IPS-20b (cell line): Measurements from ENCODE around the gene TLE3.

ENCODE experiments used
- H3K27ac ChIP-seq: one replicate; pipeline ENCODE4 v1.5.1; 2013; ENCODE audit warnings: low read length
- H3K27me3 ChIP-seq: 2 replicates; pipeline ENCODE4 v1.6.1; 2013; ENCODE audit warnings: mild to moderate bottlenecking, low read length, inconsistent platforms; ENCODE audit not compliant: insufficient read depth
- H3K36me3 ChIP-seq: 2 replicates; pipeline ENCODE4 v1.6.1; 2013; ENCODE audit warnings: low read depth, mild to moderate bottlenecking, inconsistent platforms, low read length, moderate library complexity; ENCODE audit not compliant: insufficient read depth
- H3K4me1 ChIP-seq: 2 replicates; pipeline ENCODE4 v1.6.1; 2013; ENCODE audit warnings: mild to moderate bottlenecking, control low read depth, inconsistent platforms, low read length, moderate library complexity; ENCODE audit not compliant: insufficient read depth
- H3K4me3 ChIP-seq: 2 replicates; pipeline ENCODE4 v1.5.1; 2013; ENCODE audit warnings: mild to moderate bottlenecking, low read length, inconsistent platforms
- H3K9ac ChIP-seq: 2 replicates; pipeline ENCODE4 v1.6.1; 2013; ENCODE audit warnings: low read depth, mild to moderate bottlenecking, inconsistent platforms, low read length, moderate library complexity
- H3K9me3 ChIP-seq: 2 replicates; pipeline ENCODE4 v1.6.1; 2013; ENCODE audit warnings: mild to moderate bottlenecking, low read depth, low read length, inconsistent platforms; ENCODE audit not compliant: insufficient read depth

The TLE3 gene

GRCh38 chr15:70029297-70029701 is 68.4 kb downstream of the TLE3 start:
- Histone ChIP-seq H3K4me1 (0 out of 2 replicates have a peak, but pooled peaks cover 2% of the 10 kb centered on the region), H3K36me3 (no peaks in the 10 kb centered on the region), H3K9ac (no peak overlapping the region), H3K4me3 (no peak overlapping the region), H3K27me3 (no peaks in the 10 kb centered on the region), H3K9me3 (no peaks in the 10 kb centered on the region), H3K27ac (no peak overlapping the region)

DNA sequence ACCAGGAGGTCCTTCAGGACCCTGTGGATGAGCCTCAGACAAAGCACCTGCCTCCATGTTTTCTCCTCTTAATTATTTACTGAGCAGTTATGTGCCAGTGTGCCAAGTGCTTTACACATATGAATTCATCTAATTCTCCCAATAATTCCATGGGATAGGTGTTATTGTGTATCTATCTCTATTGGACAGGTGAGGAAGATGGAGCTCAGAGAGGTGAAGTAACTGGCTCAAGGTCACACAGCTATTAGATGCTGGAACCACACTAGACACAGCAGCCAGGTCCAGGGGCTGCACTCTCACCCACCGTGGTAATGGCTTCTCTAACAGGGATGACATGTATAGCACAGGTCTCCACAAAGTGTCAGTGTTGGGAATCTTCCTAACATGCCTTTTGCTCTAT is 70.2 kb downstream of the TLE3 start:
- H3K9me3 ChIP-seq: no peaks in the 10 kb centered on the region

DNA sequence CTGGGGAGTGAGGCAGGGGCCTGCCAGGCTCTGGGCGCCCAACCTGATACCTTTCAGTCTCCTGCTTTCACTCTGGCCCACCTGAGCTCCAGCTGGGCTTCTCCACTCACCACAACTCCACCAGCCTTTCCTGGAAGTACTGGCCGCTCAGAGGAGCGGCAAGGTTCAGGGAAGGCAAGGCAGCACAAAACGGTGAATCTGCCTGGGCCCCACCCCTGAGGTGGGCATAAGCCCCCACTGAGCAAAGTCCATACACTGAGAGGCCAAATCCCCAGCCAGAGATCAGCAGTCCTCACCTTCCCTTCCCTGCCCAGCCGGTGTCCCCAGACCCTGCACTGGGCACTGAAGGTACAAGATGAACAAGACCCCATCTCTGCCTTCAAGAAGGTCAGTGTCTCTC is 70.7 kb downstream of the TLE3 start:
- H3K9me3 ChIP-seq: no peaks in the 10 kb centered on the region
- H3K4me1 ChIP-seq: 0 out of 2 replicates have a peak, but pooled peaks cover 2% of the 10 kb centered on the region
- no peak overlapping the region for H3K4me3 ChIP-seq
- H3K27ac ChIP-seq: no peak overlapping the region
- no peak overlapping the region for H3K9ac ChIP-seq
- H3K27me3 ChIP-seq: no peaks in the 10 kb centered on the region
- no peaks in the 10 kb centered on the region for H3K36me3 ChIP-seq

More for the DNA sequence above, 70.2 kb downstream of the TLE3 start:
- no peaks in the 10 kb centered on the region for H3K36me3 ChIP-seq
- H3K27me3 ChIP-seq: no peaks in the 10 kb centered on the region
- 0 out of 2 replicates have a peak, but pooled peaks cover 2% of the 10 kb centered on the region for H3K4me1 ChIP-seq
- no peak overlapping the region for H3K9ac ChIP-seq
- H3K27ac ChIP-seq: no peak overlapping the region
- no peak overlapping the region for H3K4me3 ChIP-seq

GRCh38 chr15:70025413-70026296 is 72.1 kb downstream of the TLE3 start:
- Histone ChIP-seq H3K36me3 (no peaks in the 10 kb centered on the region), H3K27me3 (no peaks in the 10 kb centered on the region), H3K4me1 (0 out of 2 replicates have a peak, but pooled peaks cover 2% of the 10 kb centered on the region)

DNA sequence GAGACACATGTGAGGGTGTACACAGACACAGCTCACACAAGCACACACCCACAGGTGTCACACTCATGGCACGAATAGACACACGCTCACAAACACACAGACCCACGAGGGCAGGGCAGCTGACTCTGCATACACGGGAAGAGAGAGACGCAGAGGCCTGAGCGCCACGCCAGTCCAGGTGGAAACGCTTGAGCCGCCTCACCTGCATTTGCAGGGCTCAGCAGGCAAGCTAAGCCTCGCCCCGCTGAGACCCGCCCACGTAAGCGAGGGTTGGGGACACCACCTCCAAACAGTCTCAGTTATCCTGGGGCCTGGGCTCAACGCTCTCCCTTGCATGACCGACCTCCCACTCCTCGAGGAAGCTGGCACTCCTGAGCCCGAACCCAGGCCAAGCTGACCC is 73.2 kb downstream of the TLE3 start:
- Histone ChIP-seq H3K9me3 (no peaks in the 10 kb centered on the region), H3K27ac (no peak overlapping the region), H3K4me1 (0 out of 2 replicates have a peak, but pooled peaks cover 2% of the 10 kb centered on the region), H3K27me3 (no peaks in the 10 kb centered on the region), H3K4me3 (no peak overlapping the region), H3K9ac (no peak overlapping the region), H3K36me3 (no peaks in the 10 kb centered on the region)

More at GRCh38 chr15:70025413-70026296, 72.1 kb downstream of the TLE3 start:
- Histone ChIP-seq H3K9me3 (no peaks in the 10 kb centered on the region), H3K27ac (no peak overlapping the region), H3K4me3 (no peak overlapping the region), H3K9ac (no peak overlapping the region)

DNA sequence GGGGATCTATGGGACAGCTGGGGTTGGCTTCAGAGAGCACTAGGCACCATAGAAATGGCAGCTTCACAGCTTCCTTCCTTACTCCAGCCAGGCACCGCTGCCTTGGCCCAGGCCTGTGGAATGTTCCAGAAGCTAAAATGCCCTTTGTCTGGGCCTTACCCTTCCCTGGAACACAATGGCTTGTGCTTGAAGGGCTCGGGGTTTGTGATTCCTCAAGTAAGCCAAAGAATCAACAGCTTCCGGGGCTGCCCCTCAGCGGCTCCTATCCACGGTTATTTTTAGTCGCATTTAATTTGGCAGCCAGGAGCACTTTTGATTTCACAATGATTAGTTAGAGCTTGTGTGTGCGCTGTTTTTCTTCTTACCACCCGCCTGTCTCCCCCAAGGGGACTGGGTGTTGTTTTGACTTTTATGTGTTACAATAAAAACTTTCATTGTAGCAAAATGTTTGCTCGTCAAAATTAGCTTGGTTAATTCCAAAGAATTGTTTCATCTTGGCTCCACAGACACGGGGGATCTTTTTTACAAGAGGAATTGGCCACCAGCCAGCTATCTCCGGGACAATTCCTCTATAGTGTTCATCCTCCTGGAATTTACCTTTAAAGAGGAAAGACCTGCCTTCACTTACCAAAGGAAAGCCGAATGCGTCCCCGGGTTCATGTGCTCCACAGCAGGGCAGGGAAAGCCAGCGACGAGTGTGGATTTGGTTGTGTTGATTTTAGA is 73.8 kb downstream of the TLE3 start:
- Histone ChIP-seq H3K27me3 (no peaks in the 10 kb centered on the region), H3K9ac (no peak overlapping the region), H3K4me3 (no peak overlapping the region), H3K4me1 (0 out of 2 replicates have a peak, but pooled peaks cover 2% of the 10 kb centered on the region), H3K9me3 (no peaks in the 10 kb centered on the region), H3K27ac (no peak overlapping the region), H3K36me3 (no peaks in the 10 kb centered on the region)

DNA sequence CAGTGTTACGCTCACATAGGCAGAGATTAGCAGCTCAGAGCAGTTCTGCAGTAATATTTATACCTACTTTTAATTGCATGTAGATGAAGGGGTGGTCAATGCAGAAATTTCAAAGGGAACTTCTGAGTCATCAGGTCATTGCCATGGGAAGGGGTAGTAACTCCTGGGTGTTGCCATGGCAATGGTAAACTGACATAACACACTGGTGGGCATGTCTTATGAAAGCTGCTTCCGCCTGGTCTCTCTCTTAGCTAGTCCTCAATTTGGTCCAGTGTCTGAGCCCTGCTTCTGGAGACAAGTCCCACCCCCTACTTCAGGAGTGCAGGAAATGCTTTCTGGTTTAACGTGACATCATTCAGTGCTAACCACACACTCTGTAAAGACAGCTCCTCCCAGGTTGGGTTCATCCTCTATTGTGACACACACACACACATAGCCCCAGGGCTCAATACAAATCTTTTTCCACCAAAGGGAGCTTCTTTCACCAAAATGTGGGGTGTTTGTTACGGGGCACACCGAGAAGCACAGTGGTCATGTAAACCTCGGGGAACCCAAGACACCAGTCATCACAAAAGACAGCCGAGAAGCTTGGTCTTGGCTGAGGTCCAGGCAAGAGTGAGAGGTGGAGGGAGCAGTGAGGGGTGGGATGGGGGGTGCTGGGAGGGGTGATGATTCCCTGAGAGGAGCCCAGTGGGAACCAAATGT is 74.5 kb downstream of the TLE3 start:
- no peaks in the 10 kb centered on the region for H3K36me3 ChIP-seq
- H3K27ac ChIP-seq: no peak overlapping the region
- no peaks in the 10 kb centered on the region for H3K27me3 ChIP-seq
- no peak overlapping the region for H3K9ac ChIP-seq
- H3K4me1 ChIP-seq: 0 out of 2 replicates have a peak, but pooled peaks cover 2% of the 10 kb centered on the region
- H3K9me3 ChIP-seq: no peaks in the 10 kb centered on the region
- no peak overlapping the region for H3K4me3 ChIP-seq

DNA sequence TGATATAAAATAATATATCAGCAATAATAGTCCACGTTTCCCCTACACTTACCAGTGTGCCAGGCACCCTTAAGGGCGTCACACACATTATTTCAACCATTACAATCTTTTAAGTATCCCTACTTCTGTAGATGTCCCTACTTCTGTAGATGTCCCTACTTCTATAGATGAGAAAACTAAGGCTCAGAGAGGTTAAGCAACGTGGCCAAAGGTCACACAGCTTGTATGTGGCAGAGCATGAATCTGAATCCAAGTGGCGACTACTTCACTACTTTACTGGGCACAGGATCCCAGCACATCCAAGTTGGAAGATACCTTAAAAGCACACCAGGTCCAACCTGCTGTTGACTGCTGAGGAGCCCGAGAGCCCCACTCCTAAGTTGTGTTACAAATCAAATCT is 77.5 kb downstream of the TLE3 start:
- Histone ChIP-seq H3K4me3 (no peak overlapping the region), H3K27ac (no peak overlapping the region), H3K36me3 (no peaks in the 10 kb centered on the region), H3K9ac (no peak overlapping the region), H3K27me3 (peaks cover 9% of the 10 kb centered on the region; the same call in 1 of the 2 replicates), H3K4me1 (peaks cover 12% of the 10 kb centered on the region; the same call in 1 of the 2 replicates), H3K9me3 (no peaks in the 10 kb centered on the region)

DNA sequence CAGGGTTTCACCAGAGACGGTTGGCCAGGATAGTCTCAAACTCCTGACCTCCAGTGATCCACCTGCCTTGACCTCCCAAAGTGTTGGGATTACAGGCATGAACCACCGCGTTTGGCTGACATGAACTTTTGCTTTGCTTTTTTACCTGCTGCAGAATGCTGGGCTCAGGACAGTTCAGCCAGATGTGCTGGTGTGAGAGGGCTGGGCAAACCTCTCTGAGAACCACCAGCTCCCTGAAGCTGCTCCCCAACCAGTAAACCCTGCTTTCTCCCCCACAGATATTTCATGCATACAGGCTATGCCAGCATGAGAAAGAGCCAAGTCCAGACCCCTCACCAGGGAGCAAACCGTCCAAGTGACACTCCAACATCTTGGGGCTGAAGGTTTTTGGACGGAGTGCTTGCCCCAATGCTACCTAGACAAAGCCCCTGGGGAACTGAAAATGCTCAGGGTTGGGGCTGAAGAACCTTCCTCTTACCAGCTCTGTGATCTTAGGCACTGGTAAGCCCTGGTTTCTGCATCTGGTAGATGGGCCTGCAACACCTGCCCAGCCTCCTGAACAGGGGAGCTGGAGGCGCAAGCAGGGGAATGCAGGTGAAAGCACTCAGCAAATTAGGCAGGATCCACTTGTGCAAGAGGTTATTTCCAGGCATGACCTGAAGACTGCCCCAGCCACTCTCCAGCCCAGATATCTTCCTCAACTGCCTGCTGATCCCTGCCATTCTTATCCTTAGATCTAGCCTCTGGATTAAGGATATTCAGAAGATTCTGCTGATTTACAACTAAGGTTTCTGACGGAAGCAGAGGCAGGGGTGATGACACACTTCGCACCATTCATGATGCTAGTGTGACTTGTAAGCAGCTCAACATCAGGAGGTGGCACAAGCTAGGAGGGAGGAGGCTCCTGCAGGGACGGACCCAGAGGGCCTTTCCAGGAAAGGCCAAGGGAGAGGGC is 78.8 kb downstream of the TLE3 start:
- H3K4me1 ChIP-seq: peaks cover 16% of the 10 kb centered on the region; the same call in 1 of the 2 replicates
- H3K4me3 ChIP-seq: no peak overlapping the region
- no peaks in the 10 kb centered on the region for H3K36me3 ChIP-seq
- H3K9me3 ChIP-seq: no peaks in the 10 kb centered on the region
- peaks cover 12% of the 10 kb centered on the region; the same call in 1 of the 2 replicates for H3K27me3 ChIP-seq
- no peak overlapping the region for H3K27ac ChIP-seq
- H3K9ac ChIP-seq: no peak overlapping the region

DNA sequence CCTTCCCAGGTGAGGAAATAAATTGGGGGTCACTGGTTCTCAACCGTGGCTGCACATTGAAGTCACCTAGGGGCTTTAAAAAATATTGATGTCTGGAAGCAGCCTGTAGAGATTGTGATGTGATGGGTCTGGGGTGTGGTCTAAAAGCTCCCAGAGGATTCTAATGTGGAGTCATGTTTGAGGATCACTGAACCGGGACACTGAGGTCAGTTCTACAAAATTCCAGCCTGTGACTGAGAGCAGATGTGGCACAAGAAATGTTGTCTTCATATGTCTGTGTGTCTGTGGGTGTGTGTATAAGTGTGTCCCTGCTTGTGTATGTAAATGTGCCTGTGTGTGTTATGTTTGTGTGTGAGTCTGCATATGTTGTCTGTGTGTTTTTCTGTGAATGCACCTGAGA is 79.9 kb downstream of the TLE3 start:
- Histone ChIP-seq H3K4me1 (peaks cover 16% of the 10 kb centered on the region; the same call in 1 of the 2 replicates), H3K27ac (no peak overlapping the region), H3K4me3 (no peak overlapping the region), H3K9me3 (no peaks in the 10 kb centered on the region), H3K36me3 (no peaks in the 10 kb centered on the region), H3K9ac (no peak overlapping the region), H3K27me3 (peaks cover 12% of the 10 kb centered on the region; the same call in 1 of the 2 replicates)
